Measurements from ENCODE around the gene CNGB1. TPM values are rescaled to one million over a fixed set of nuclear protein-coding genes. Genes with fewer than 3 reads are reported as not detected.

The CNGB1 gene
- total RNA-seq, 2 experiments from 2014 or later = not detected

- Mint-ChIP-seq H3K4me3 (no peak overlapping the region), H3K27ac (no peak overlapping the region), H3K27me3 (no peaks in the 10 kb centered on the region), H3K36me3 (ENCODE audit: low read depth) (no peaks in the 10 kb centered on the region), H3K9me3 (no peaks in the 10 kb centered on the region), H3K4me1 (ENCODE audit: low read depth) (no peaks in the 10 kb centered on the region)
- ChIA-PET POLR2A (no interaction called here), CTCF (no interaction called here)
- Histone ChIP-seq H3K36me3 (ENCODE audit: insufficient read depth, low read length) (no peaks in the 10 kb centered on the region), H3K9me3 (ENCODE audit: control insufficient read depth in 1 of 2, insufficient read depth in 1 of 2, low read length in 2 of 2) (no peaks in the 10 kb centered on the region), H3K4me1 (ENCODE audit: insufficient read depth, low read length) (no peaks in the 10 kb centered on the region), H3K4me3 (ENCODE audit: low read length) (no peak overlapping the region), H3K27ac (ENCODE audit: low read depth in 1 of 2, low read length in 2 of 2) (no peak overlapping the region), H3K27me3 (ENCODE audit: control insufficient read depth in 1 of 2, insufficient read depth in 2 of 2, low read length in 2 of 2) (no peaks in the 10 kb centered on the region)
- intact Hi-C loops (cut with DNase I, micrococcal nuclease) = no loop called here
- no peak for DNase-seq
- ATAC-seq (ENCODE audit: poor library complexity) = no peak
- TF ChIP-seq CTCF (IDR thresholded peaks at IDR 0.05) = no peak
Measured at GRCh38 chr16:57957673-57958392, 13.1 kb downstream of the CNGB1 start.

GRCh38 chr16:57956924-57957672 lies 13.8 kb downstream of the CNGB1 start:
- H3K4me3 Mint-ChIP-seq = no peak overlapping the region
- Histone ChIP-seq H3K4me1 (ENCODE audit: insufficient read depth, low read length) (no peaks in the 10 kb centered on the region), H3K36me3 (ENCODE audit: insufficient read depth, low read length) (no peaks in the 10 kb centered on the region), H3K4me3 (ENCODE audit: low read length) (no peak overlapping the region), H3K9me3 (ENCODE audit: control insufficient read depth in 1 of 2, insufficient read depth in 1 of 2, low read length in 2 of 2) (no peaks in the 10 kb centered on the region), H3K27ac (ENCODE audit: low read depth in 1 of 2, low read length in 2 of 2) (no peak overlapping the region), H3K27me3 (ENCODE audit: control insufficient read depth in 1 of 2, insufficient read depth in 2 of 2, low read length in 2 of 2) (no peaks in the 10 kb centered on the region)
- intact Hi-C loops (cut with DNase I, micrococcal nuclease) = no loop called here
- no peak overlapping the region for H3K27ac Mint-ChIP-seq
- no peak for TF ChIP-seq CTCF (IDR thresholded peaks at IDR 0.05)
- no peaks in the 10 kb centered on the region for H3K27me3 Mint-ChIP-seq
- ATAC-seq (ENCODE audit: poor library complexity) = no peak
- DNase-seq = no peak
- H3K4me1 Mint-ChIP-seq (ENCODE audit: low read depth) = no peaks in the 10 kb centered on the region
- H3K36me3 Mint-ChIP-seq (ENCODE audit: low read depth) = no peaks in the 10 kb centered on the region
- H3K9me3 Mint-ChIP-seq = no peaks in the 10 kb centered on the region
- ChIA-PET CTCF (no interaction called here), POLR2A (no interaction called here)

- Histone ChIP-seq H3K9me3 (ENCODE audit: control insufficient read depth in 1 of 2, insufficient read depth in 1 of 2, low read length in 2 of 2) (no peaks in the 10 kb centered on the region), H3K27me3 (ENCODE audit: control insufficient read depth in 1 of 2, insufficient read depth in 2 of 2, low read length in 2 of 2) (no peaks in the 10 kb centered on the region), H3K4me3 (ENCODE audit: low read length) (no peak overlapping the region), H3K4me1 (ENCODE audit: insufficient read depth, low read length) (no peaks in the 10 kb centered on the region), H3K27ac (ENCODE audit: low read depth in 1 of 2, low read length in 2 of 2) (no peak overlapping the region), H3K36me3 (ENCODE audit: insufficient read depth, low read length) (no peaks in the 10 kb centered on the region)
- ChIA-PET CTCF (no interaction called here), POLR2A (no interaction called here)
- TF ChIP-seq CTCF (IDR thresholded peaks at IDR 0.05) = no peak
- no peak overlapping the region for H3K4me3 Mint-ChIP-seq
- intact Hi-C loops (cut with DNase I, micrococcal nuclease) = no loop called here
- ATAC-seq (ENCODE audit: poor library complexity) (no peak), DNase-seq (no peak)
- H3K4me1 Mint-ChIP-seq (ENCODE audit: low read depth) = no peaks in the 10 kb centered on the region
- no peaks in the 10 kb centered on the region for H3K9me3 Mint-ChIP-seq
- no peak overlapping the region for H3K27ac Mint-ChIP-seq
- H3K27me3 Mint-ChIP-seq = no peaks in the 10 kb centered on the region
- H3K36me3 Mint-ChIP-seq (ENCODE audit: low read depth) = no peaks in the 10 kb centered on the region
Measured at GRCh38 chr16:57956270-57956808, 14.6 kb downstream of the CNGB1 start.
